ENCODE results near the gene PHACTR4. TPM values are rescaled to one million over a fixed set of nuclear protein-coding genes. Genes with fewer than 3 reads are reported as not detected.

Gene PHACTR4
- total and polyA plus RNA-seq, 10 of the 15 experiments (the other 5 are each of a cell fraction or from before 2014, with no cell fraction given): 8.9 to 34.2 (median 12.5) TPM

DNA sequence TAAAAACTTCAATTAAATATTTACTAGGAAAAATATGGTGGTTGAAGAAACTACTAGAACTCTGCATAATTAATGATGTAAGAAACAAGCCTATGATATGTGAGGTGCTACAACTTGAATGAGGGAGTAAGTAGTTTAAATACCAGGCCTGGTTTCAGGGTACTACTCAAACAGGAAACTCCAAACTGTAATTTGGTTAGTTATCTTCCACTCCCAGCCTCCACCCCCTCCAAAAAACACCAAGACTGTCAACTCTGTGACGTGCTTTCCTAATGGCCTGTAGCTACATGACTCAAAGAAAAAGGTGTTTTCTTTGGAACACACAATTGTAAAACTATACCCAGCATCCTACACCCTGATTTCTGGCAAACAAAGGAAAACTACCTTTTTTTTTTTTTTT, 80.4 kb downstream of the PHACTR4 start:
- no peaks in the 10 kb centered on the region; a peak in 2 of 4 replicates for H3K36me3 ChIP-seq (ENCODE audit: control insufficient read depth in 2 of 2, insufficient read depth in 2 of 2, low read length in 1 of 2)
- POLR2A ChIA-PET: interaction anchor here (0.7 to 1.2 kb wide), 6 partner anchors 11 to 153 kb away, joined by 3 to 5 read pairs (median 3); no protein-coding TSS in a partner anchor
- no peak overlapping the region for H3K9ac ChIP-seq (ENCODE audit: control insufficient read depth, insufficient read depth, low read length)
- H2AFZ ChIP-seq (ENCODE audit: control insufficient read depth, low read depth, low read length): no peak overlapping the region
- peak; percentile 92 for ATAC-seq
- no peaks in the 10 kb centered on the region for H3K27me3 ChIP-seq (replicated peaks in 1 of 2; ENCODE audit: control insufficient read depth in 2 of 2, insufficient read depth in 2 of 2, low read length in 1 of 2)
- SMC1A ChIA-PET (ENCODE audit: uncharacterized antibody, unreplicated experiment): interaction anchor here (0.7 to 1.4 kb wide), 4 partner anchors 12 to 90 kb away, joined by 3 to 4 read pairs (median 4); no protein-coding TSS in a partner anchor
- in situ Hi-C loops (cut with MboI) (no loop called here), intact Hi-C loops (cut with micrococcal nuclease; ENCODE audit: unreplicated experiment) (no loop called here)
- H3K4me1 ChIP-seq (ENCODE audit: control insufficient read depth, insufficient read depth, low read length): peaks cover 21% of the 10 kb centered on the region
- H3K27ac ChIP-seq (ENCODE audit: control insufficient read depth, insufficient read depth): peak overlapping the region; percentile 2; the same call in 1 of the 2 replicates
- peak; percentile 49 for FAIRE-seq
- DNase-seq (ENCODE audit: low read depth, low spot score): peak; percentile 36
- no peaks in the 10 kb centered on the region for H4K20me1 ChIP-seq (ENCODE audit: control insufficient read depth, insufficient read depth)
- TF ChIP-seq ATF7 (IDR thresholded peaks at IDR 0.05; ENCODE audit: low read depth) (peak; percentile 43), SMAD1 (IDR thresholded peaks at IDR 0.05; ENCODE audit: low read depth, partially characterized antibody) (no peak), EGR1 (IDR thresholded peaks at IDR 0.05; ENCODE audit: borderline replicate concordance in 1 of 2, low read depth in 2 of 2, low read length in 2 of 2) (peak in 1 of 2 experiments; percentile 28; a peak in 1 of 3 replicates), CREM (IDR thresholded peaks at IDR 0.05; ENCODE audit: low read depth) (peak; percentile 73), RUNX3 (IDR thresholded peaks at IDR 0.05; ENCODE audit: low read length) (peak; percentile 47), CREB1 (IDR thresholded peaks at IDR 0.05; ENCODE audit: low read depth) (peak; percentile 76; the same call in 1 of the 2 replicates), ZNF384 (IDR thresholded peaks at IDR 0.05; ENCODE audit: borderline replicate concordance, low read depth, low read length) (peak; percentile 36; the same call in 1 of the 2 replicates), IKZF2 (IDR thresholded peaks at IDR 0.05) (peak in 1 of 2 experiments; percentile 25; a peak in 2 of 4 replicates), TCF7 (IDR thresholded peaks at IDR 0.05; ENCODE audit: borderline replicate concordance) (no peak), MTA2 (IDR thresholded peaks at IDR 0.05; ENCODE audit: low read depth) (peak; percentile 59; the same call in 1 of the 2 replicates), BCL11A (IDR thresholded peaks at IDR 0.05; ENCODE audit: low read depth, low read length) (0 out of 2 replicates have a peak, but pooled peaks have one; percentile 41), ETV6 (conservative IDR thresholded peaks at IDR 0.05 in 1 of 2, IDR thresholded peaks at IDR 0.05 in 1 of 2; ENCODE audit: borderline replicate concordance in 1 of 2, low read depth in 1 of 2) (no peak), NFIC (IDR thresholded peaks at IDR 0.05; ENCODE audit: low read depth, low read length) (peak; percentile 38; the same call in 1 of the 2 replicates), YBX1 (IDR thresholded peaks at IDR 0.05) (no peak), EED (IDR thresholded peaks at IDR 0.05; ENCODE audit: low read depth) (0 out of 2 replicates have a peak, but pooled peaks have one; percentile 19)
- TF ChIP-seq, protein P1, sequence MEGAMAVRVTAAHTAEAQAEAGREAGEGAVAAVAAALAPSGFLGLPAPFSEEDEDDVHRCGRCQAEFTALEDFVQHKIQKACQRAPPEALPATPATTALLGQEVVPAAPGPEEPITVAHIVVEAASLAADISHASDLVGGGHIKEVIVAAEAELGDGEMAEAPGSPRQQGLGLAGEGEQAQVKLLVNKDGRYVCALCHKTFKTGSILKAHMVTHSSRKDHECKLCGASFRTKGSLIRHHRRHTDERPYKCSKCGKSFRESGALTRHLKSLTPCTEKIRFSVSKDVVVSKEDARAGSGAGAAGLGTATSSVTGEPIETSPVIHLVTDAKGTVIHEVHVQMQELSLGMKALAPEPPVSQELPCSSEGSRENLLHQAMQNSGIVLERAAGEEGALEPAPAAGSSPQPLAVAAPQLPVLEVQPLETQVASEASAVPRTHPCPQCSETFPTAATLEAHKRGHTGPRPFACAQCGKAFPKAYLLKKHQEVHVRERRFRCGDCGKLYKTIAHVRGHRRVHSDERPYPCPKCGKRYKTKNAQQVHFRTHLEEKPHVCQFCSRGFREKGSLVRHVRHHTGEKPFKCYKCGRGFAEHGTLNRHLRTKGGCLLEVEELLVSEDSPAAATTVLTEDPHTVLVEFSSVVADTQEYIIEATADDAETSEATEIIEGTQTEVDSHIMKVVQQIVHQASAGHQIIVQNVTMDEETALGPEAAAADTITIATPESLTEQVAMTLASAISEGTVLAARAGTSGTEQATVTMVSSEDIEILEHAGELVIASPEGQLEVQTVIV (IDR thresholded peaks at IDR 0.05; ENCODE audit: borderline replicate concordance, partially characterized antibody): no peak
- TF ChIP-seq, protein P2, sequence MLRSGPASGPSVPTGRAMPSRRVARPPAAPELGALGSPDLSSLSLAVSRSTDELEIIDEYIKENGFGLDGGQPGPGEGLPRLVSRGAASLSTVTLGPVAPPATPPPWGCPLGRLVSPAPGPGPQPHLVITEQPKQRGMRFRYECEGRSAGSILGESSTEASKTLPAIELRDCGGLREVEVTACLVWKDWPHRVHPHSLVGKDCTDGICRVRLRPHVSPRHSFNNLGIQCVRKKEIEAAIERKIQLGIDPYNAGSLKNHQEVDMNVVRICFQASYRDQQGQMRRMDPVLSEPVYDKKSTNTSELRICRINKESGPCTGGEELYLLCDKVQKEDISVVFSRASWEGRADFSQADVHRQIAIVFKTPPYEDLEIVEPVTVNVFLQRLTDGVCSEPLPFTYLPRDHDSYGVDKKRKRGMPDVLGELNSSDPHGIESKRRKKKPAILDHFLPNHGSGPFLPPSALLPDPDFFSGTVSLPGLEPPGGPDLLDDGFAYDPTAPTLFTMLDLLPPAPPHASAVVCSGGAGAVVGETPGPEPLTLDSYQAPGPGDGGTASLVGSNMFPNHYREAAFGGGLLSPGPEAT (IDR thresholded peaks at IDR 0.05; ENCODE audit: low read depth): 0 out of 2 replicates have a peak, but pooled peaks have one; percentile 15
- TF ChIP-seq, protein P3, sequence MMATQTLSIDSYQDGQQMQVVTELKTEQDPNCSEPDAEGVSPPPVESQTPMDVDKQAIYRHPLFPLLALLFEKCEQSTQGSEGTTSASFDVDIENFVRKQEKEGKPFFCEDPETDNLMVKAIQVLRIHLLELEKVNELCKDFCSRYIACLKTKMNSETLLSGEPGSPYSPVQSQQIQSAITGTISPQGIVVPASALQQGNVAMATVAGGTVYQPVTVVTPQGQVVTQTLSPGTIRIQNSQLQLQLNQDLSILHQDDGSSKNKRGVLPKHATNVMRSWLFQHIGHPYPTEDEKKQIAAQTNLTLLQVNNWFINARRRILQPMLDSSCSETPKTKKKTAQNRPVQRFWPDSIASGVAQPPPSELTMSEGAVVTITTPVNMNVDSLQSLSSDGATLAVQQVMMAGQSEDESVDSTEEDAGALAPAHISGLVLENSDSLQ (IDR thresholded peaks at IDR 0.05): 0 out of 2 replicates have a peak, but pooled peaks have one; percentile 19
- H3K4me3 ChIP-seq: no peak overlapping the region
- no peaks in the 10 kb centered on the region for H3K9me3 ChIP-seq (replicated peaks; ENCODE audit: control insufficient read depth, insufficient read depth, low read length)
- CTCF ChIA-PET: interaction anchor here (1.3 to 1.4 kb wide), 2 partner anchors 154 to 202 kb away, joined by 3 to 4 read pairs; no protein-coding TSS in a partner anchor
- no peak overlapping the region for H3K4me2 ChIP-seq (ENCODE audit: control insufficient read depth, insufficient read depth)
- RAD21 ChIA-PET (ENCODE audit: unreplicated experiment): interaction anchor here (0.6 to 1.0 kb wide), 3 partner anchors 12 to 132 kb away, joined by 3 read pairs; no protein-coding TSS in a partner anchor
- BruUV-seq (replicated peaks): no TSS peak
- 43% methylated on average over 1 of the region's 1 CpG for whole genome bisulfite sequencing (ENCODE audit: insufficient coverage, insufficient replicate concordance, low lambda C conversion rate, missing lambda C conversion rate)
- peaks cover 2% of the 10 kb centered on the region; the same call in 1 of the 2 replicates for H3K79me2 ChIP-seq (ENCODE audit: control insufficient read depth, insufficient read depth, low read length)
